ENCODE measurements around the gene SCRN2. TPM values are rescaled to one million over a fixed set of nuclear protein-coding genes. Genes with fewer than 3 reads are reported as not detected.

Gene SCRN2
- total and polyA plus RNA-seq, 8 donors: 7.0 to 44.9 (median 28.8) TPM

DNA sequence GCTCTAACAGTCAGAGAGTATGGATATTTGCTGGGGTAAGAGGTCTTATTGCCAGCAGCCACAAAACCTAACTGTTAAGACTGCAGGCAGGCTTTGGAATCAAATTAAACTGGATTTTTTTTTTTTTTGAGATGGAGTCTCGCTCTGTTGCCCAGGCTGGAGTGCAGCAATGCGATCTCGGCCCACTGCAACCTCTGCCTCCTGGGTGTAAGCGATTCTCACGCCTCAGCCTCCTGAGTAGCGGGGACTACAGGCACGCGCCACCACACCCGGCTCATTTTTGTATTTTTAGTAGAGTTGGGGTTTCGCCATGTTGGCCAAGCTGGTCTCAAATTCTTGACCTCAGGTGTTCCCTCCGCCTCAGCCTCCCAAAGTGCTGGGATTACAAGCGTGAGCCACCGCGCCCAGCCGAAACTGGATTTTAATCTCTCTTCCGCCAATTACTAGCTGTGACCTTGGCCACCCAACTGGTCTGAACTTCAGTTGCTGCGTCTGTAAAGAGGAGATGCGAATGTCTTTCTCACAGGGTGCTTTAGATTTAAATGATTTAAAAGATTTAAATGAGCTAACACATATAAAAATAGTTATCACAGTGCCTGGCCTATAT lies 10.6 kb downstream of the SCRN2 start:
- TF ChIP-seq EP300 (IDR thresholded peaks at IDR 0.05) (no peak), POLR2AphosphoS5 (IDR thresholded peaks at IDR 0.05) (no peak), POLR2A (IDR thresholded peaks at IDR 0.05) (no peak)
- TF ChIP-seq, protein P1, sequence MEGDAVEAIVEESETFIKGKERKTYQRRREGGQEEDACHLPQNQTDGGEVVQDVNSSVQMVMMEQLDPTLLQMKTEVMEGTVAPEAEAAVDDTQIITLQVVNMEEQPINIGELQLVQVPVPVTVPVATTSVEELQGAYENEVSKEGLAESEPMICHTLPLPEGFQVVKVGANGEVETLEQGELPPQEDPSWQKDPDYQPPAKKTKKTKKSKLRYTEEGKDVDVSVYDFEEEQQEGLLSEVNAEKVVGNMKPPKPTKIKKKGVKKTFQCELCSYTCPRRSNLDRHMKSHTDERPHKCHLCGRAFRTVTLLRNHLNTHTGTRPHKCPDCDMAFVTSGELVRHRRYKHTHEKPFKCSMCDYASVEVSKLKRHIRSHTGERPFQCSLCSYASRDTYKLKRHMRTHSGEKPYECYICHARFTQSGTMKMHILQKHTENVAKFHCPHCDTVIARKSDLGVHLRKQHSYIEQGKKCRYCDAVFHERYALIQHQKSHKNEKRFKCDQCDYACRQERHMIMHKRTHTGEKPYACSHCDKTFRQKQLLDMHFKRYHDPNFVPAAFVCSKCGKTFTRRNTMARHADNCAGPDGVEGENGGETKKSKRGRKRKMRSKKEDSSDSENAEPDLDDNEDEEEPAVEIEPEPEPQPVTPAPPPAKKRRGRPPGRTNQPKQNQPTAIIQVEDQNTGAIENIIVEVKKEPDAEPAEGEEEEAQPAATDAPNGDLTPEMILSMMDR (IDR thresholded peaks at IDR 0.05): no peak
- intact Hi-C loops (cut with DNase I; ENCODE audit: low total_unique reads): no loop called here
- peak overlapping the region; percentile 79 to 92 (median 82) for H3K4me3 ChIP-seq
- peaks cover 26 to 39% (median 37%) of the 10 kb centered on the region in 4 donors for H3K36me3 ChIP-seq
- 59 to 71% (median 62%) methylated on average over 18 of the region's 18 CpGs for WGBS, 5 donors
- no peaks in the 10 kb centered on the region for H3K9me3 ChIP-seq
- H3K27ac ChIP-seq: peak overlapping the region; percentile 54 to 90 (median 87)
- H3K27me3 ChIP-seq: no peaks in the 10 kb centered on the region
- no peak for DNase-seq
- H3K4me1 ChIP-seq: peaks cover 24 to 32% (median 28%) of the 10 kb centered on the region in 4 donors

GRCh38 chr17:47829870-47830269 lies 11.2 kb downstream of the SCRN2 start:
- Histone ChIP-seq H3K36me3 (peaks cover 32 to 43% (median 41%) of the 10 kb centered on the region in 4 donors), H3K4me3 (peak overlapping the region in 2 of 4 donors; percentile 79 to 83), H3K27ac (peak overlapping the region; percentile 54 to 90 (median 87)), H3K4me1 (peaks cover 24 to 32% (median 28%) of the 10 kb centered on the region in 4 donors), H3K9me3 (no peaks in the 10 kb centered on the region), H3K27me3 (no peaks in the 10 kb centered on the region)
- WGBS, 5 donors: 50 to 74% (median 60%) methylated on average over 3 of the region's 3 CpGs
- peak in 1 of 2 donors; percentile 46 for DNase-seq
- TF ChIP-seq POLR2A (IDR thresholded peaks at IDR 0.05) (no peak), POLR2AphosphoS5 (IDR thresholded peaks at IDR 0.05) (peak in 1 of 3 donors; percentile 10)
- intact Hi-C loops (cut with DNase I; ENCODE audit: low total_unique reads): no loop called here

GRCh38 chr17:47823519-47823918 lies 17.6 kb downstream of the SCRN2 start:
- 85 to 94% (median 91%) methylated on average over 4 of the region's 4 CpGs for WGBS, 5 donors
- Histone ChIP-seq H3K36me3 (peaks cover 52 to 70% (median 68%) of the 10 kb centered on the region in 4 donors), H3K4me1 (peaks cover 16 to 37% (median 33%) of the 10 kb centered on the region in 4 donors), H3K4me3 (no peak overlapping the region), H3K27ac (no peak overlapping the region), H3K27me3 (no peaks in the 10 kb centered on the region), H3K9me3 (no peaks in the 10 kb centered on the region)
- DNase-seq: no peak
- no peak for TF ChIP-seq POLR2A (IDR thresholded peaks at IDR 0.05)
- TF ChIP-seq EP300 (IDR thresholded peaks at IDR 0.05): no peak
- TF ChIP-seq POLR2AphosphoS5 (IDR thresholded peaks at IDR 0.05): no peak
- TF ChIP-seq, protein P1 (IDR thresholded peaks at IDR 0.05): no peak
- intact Hi-C loops (cut with DNase I; ENCODE audit: low total_unique reads): no loop called here

- Histone ChIP-seq H3K27me3 (no peaks in the 10 kb centered on the region), H3K9me3 (no peaks in the 10 kb centered on the region), H3K27ac (no peak overlapping the region), H3K36me3 (peaks cover 54 to 70% (median 68%) of the 10 kb centered on the region in 4 donors), H3K4me3 (no peak overlapping the region), H3K4me1 (peaks cover 16 to 37% (median 33%) of the 10 kb centered on the region in 4 donors)
- no peak for DNase-seq
- 85 to 91% (median 90%) methylated on average over 2 to 4 of the region's 4 CpGs for WGBS, 5 donors
- TF ChIP-seq, protein P1 (IDR thresholded peaks at IDR 0.05): no peak
- TF ChIP-seq POLR2A (IDR thresholded peaks at IDR 0.05): no peak
- no peak for TF ChIP-seq EP300 (IDR thresholded peaks at IDR 0.05)
- TF ChIP-seq POLR2AphosphoS5 (IDR thresholded peaks at IDR 0.05): no peak
- intact Hi-C loops (cut with DNase I; ENCODE audit: low total_unique reads): no loop called here
Observed at GRCh38 chr17:47822785-47823184, 18.3 kb downstream of the SCRN2 start.
